ENCODE results near the gene ALDH1A1.
"Not testable (repeated sequence)": the region's sequence is repeated elsewhere in the genome, so short reads cannot be mapped to it uniquely, and the experiment has no call there.

Gene ALDH1A1

GRCh38 chr9:72943844-72944462 lies 8.9 kb downstream of the ALDH1A1 start:
- no peak overlapping the region for H3K9ac ChIP-seq
- no peaks in the 10 kb centered on the region for H4K20me1 ChIP-seq (ENCODE audit: insufficient read depth)
- H2AFZ ChIP-seq (ENCODE audit: low read depth), result no peak overlapping the region
- no peak for TF ChIP-seq CTCF (conservative IDR thresholded peaks at IDR 0.05; ENCODE audit: low read depth, low read length)
- no peaks in the 10 kb centered on the region for H3K4me1 ChIP-seq (ENCODE audit: low read depth, poor library complexity, severe bottlenecking)
- no peak overlapping the region for H3K27ac ChIP-seq
- H3K27me3 ChIP-seq (ENCODE audit: insufficient read depth, low read depth), result no peaks in the 10 kb centered on the region
- H3K4me2 ChIP-seq, result no peak overlapping the region
- H3K36me3 ChIP-seq (ENCODE audit: insufficient read depth), result no peaks in the 10 kb centered on the region
- no peaks in the 10 kb centered on the region for H3K79me2 ChIP-seq (ENCODE audit: insufficient read depth, low read depth)
- no peak overlapping the region for H3K4me3 ChIP-seq (IDR thresholded peaks at IDR 0.05; ENCODE audit: insufficient read depth, low read depth, low read length)

GRCh38 chr9:72942451-72942850 lies 10.4 kb downstream of the ALDH1A1 start:
- Histone ChIP-seq H3K79me2 (ENCODE audit: insufficient read depth, low read depth) (no peaks in the 10 kb centered on the region), H3K4me3 (IDR thresholded peaks at IDR 0.05; ENCODE audit: insufficient read depth, low read depth, low read length) (no peak overlapping the region), H3K4me2 (no peak overlapping the region), H3K9ac (no peak overlapping the region), H3K27ac (no peak overlapping the region), H4K20me1 (ENCODE audit: insufficient read depth) (no peaks in the 10 kb centered on the region), H2AFZ (ENCODE audit: low read depth) (no peak overlapping the region), H3K4me1 (ENCODE audit: low read depth, poor library complexity, severe bottlenecking) (no peaks in the 10 kb centered on the region), H3K27me3 (ENCODE audit: insufficient read depth, low read depth) (no peaks in the 10 kb centered on the region), H3K36me3 (ENCODE audit: insufficient read depth) (no peaks in the 10 kb centered on the region)
- TF ChIP-seq CTCF (conservative IDR thresholded peaks at IDR 0.05; ENCODE audit: low read depth, low read length), result no peak

- not testable (repeated sequence) for H3K27me3 ChIP-seq (ENCODE audit: insufficient read depth, low read depth); H3K4me1 ChIP-seq (ENCODE audit: low read depth, poor library complexity, severe bottlenecking); H3K79me2 ChIP-seq (ENCODE audit: insufficient read depth, low read depth); H2AFZ ChIP-seq (ENCODE audit: low read depth); H3K9ac ChIP-seq; H4K20me1 ChIP-seq (ENCODE audit: insufficient read depth); H3K4me3 ChIP-seq (IDR thresholded peaks at IDR 0.05; ENCODE audit: insufficient read depth, low read depth, low read length); H3K4me2 ChIP-seq; H3K36me3 ChIP-seq (ENCODE audit: insufficient read depth); H3K27ac ChIP-seq
Measured at GRCh38 chr9:72939581-72939980, 13.3 kb downstream of the ALDH1A1 start.

- Histone ChIP-seq H4K20me1 (ENCODE audit: insufficient read depth) (no peaks in the 10 kb centered on the region), H2AFZ (ENCODE audit: low read depth) (no peak overlapping the region), H3K27me3 (ENCODE audit: insufficient read depth, low read depth) (no peaks in the 10 kb centered on the region), H3K27ac (no peak overlapping the region), H3K9ac (no peak overlapping the region), H3K36me3 (ENCODE audit: insufficient read depth) (no peaks in the 10 kb centered on the region), H3K79me2 (ENCODE audit: insufficient read depth, low read depth) (no peaks in the 10 kb centered on the region), H3K4me3 (IDR thresholded peaks at IDR 0.05; ENCODE audit: insufficient read depth, low read depth, low read length) (no peak overlapping the region), H3K4me1 (ENCODE audit: low read depth, poor library complexity, severe bottlenecking) (no peaks in the 10 kb centered on the region), H3K4me2 (no peak overlapping the region)
- TF ChIP-seq CTCF (conservative IDR thresholded peaks at IDR 0.05; ENCODE audit: low read depth, low read length), result no peak
Measured at GRCh38 chr9:72937545-72937944, 15.3 kb downstream of the ALDH1A1 start.

GRCh38 chr9:72936679-72937078 lies 16.2 kb downstream of the ALDH1A1 start:
- H3K4me3 ChIP-seq (IDR thresholded peaks at IDR 0.05; ENCODE audit: insufficient read depth, low read depth, low read length), result no peak overlapping the region
- no peak overlapping the region for H3K4me2 ChIP-seq
- H3K4me1 ChIP-seq (ENCODE audit: low read depth, poor library complexity, severe bottlenecking), result no peaks in the 10 kb centered on the region
- H3K36me3 ChIP-seq (ENCODE audit: insufficient read depth), result no peaks in the 10 kb centered on the region
- no peak for TF ChIP-seq CTCF (conservative IDR thresholded peaks at IDR 0.05; ENCODE audit: low read depth, low read length)
- H3K79me2 ChIP-seq (ENCODE audit: insufficient read depth, low read depth), result no peaks in the 10 kb centered on the region
- no peaks in the 10 kb centered on the region for H3K27me3 ChIP-seq (ENCODE audit: insufficient read depth, low read depth)
- no peak overlapping the region for H3K9ac ChIP-seq
- no peak overlapping the region for H2AFZ ChIP-seq (ENCODE audit: low read depth)
- no peak overlapping the region for H3K27ac ChIP-seq
- H4K20me1 ChIP-seq (ENCODE audit: insufficient read depth), result no peaks in the 10 kb centered on the region
